Endothelial cell (in vitro differentiated cells): ENCODE data around the gene FOXM1. TPM values are rescaled to one million over a fixed set of nuclear protein-coding genes. Genes with fewer than 3 reads are reported as not detected.
A peak's percentile ranks its signal among the peaks of the same experiment; 100 is the strongest.

Source experiments
- DNase-seq: peaks from one replicate; pipeline ENCODE4 v3.0.0; 2021; ENCODE audit warnings: low spot score
- H3K27ac Mint-ChIP-seq: one replicate; pipeline ENCODE4 v1.8.0; 2021; ENCODE audit warnings: mixed read lengths, inconsistent platforms; ENCODE audit not compliant: unreplicated experiment
- H3K27me3 Mint-ChIP-seq: one replicate; pipeline ENCODE4 v1.8.0; 2021; ENCODE audit warnings: mild to moderate bottlenecking, moderate library complexity, mixed read lengths, inconsistent platforms; ENCODE audit not compliant: unreplicated experiment
- H3K36me3 Mint-ChIP-seq: one replicate; pipeline ENCODE4 v1.8.0; 2021; ENCODE audit warnings: mild to moderate bottlenecking, low read depth, mixed read lengths, inconsistent platforms; ENCODE audit not compliant: unreplicated experiment
- H3K4me1 Mint-ChIP-seq: one replicate; pipeline ENCODE4 v1.8.0; 2021; ENCODE audit warnings: mild to moderate bottlenecking, mixed read lengths, inconsistent platforms; ENCODE audit not compliant: unreplicated experiment
- H3K4me3 Mint-ChIP-seq: one replicate; pipeline ENCODE4 v1.8.0; 2021; ENCODE audit warnings: mild to moderate bottlenecking, mixed read lengths, inconsistent platforms; ENCODE audit not compliant: unreplicated experiment
- H3K9me3 Mint-ChIP-seq: one replicate; pipeline ENCODE4 v1.8.0; 2021; ENCODE audit warnings: mixed read lengths, inconsistent platforms; ENCODE audit not compliant: unreplicated experiment
- CTCF ChIP-seq: fragments of 200-600 bp; sonication (generic); IDR thresholded peaks from one replicate; pipeline ENCODE4 v1.5.0; 2021; ENCODE audit warnings: antibody characterized with exemption; ENCODE audit not compliant: unreplicated experiment
- long read RNA-seq: library from polyadenylated mRNA; unstranded; transcript quantifications from one replicate; pipeline ENCODE4 v2.0.0, GENCODE V29; 2020; ENCODE audit not compliant: unreplicated experiment
- total RNA-seq: library from RNA; stranded (reverse); fragmentation: NEBNext Ultra II Directional; extraction: Animal tissue kit (Norgen Biotek cat#: 25700); gene quantifications from one replicate; pipeline ENCODE4 v1.2.1, GENCODE V29; 2021; ENCODE audit not compliant: unreplicated experiment

Gene FOXM1
- total RNA-seq = 24.3 TPM
- long read RNA-seq, partial matches to known transcripts = 1 of 6 reads
- long read RNA-seq, other reads (novel, unspliced or antisense) = 5 of 6 reads

DNA sequence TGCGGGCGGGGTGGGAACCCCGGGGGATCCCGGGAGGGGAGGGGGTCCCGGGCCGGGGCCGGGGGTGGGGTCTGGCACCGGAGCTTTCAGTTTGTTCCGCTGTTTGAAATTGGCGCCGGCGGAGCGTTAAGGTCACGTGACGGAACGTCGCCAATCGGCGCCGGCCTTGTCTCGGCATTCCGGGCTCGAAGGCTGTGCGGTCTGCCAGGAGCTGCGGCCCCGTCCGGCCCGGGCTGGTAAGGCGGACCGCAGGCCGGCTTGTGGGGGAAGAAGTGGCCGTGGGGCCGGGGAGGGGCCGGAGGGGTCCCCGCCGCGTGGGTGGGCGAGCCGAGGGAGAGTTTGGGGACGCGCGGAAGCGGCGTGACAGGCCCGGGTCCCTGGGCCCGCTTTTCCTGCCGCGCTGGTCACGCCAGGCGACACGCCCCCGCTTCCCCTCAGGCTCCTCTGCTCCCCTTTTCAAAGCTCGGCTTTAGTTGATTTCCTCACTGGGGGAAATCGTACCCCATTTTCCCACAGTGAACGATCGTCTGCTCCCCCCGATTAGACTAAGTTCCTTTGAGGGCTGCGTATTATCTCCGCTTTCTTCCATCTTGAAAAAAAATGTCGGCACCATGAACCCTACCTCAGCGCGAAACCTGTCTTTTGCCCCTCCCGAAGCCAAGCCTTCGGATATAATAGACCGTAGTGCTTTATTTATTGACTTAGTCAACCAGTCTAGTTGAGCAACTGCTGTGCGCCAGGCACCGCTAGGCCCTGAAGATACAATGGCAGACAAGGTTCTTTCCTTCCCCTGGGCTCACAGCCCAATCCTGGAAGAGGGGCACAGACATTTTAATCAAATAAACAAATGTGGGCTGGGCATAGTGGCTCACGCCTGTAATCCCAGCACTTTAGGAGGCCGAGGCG lies at the start of gene FOXM1, which contains the start of gene RHNO1:
FOXM1 (minus strand) TSS at position 128 of the 906 bp plus-strand sequence. CDS start 2,696 bp downstream, outside the sequence.
RHNO1 (plus strand) TSS at position 177 of the 906 bp plus-strand sequence. CDS start 8,144 bp downstream, outside the sequence.
- Mint-ChIP-seq H3K27ac (peak within 1 kb of the TSS; percentile 79), H3K9me3 (no peaks in the 10 kb centered on the region), H3K4me3 (peak within 1 kb of the TSS; percentile 98), H3K27me3 (peaks cover 6% of the 10 kb centered on the region), H3K36me3 (peaks cover 15% of the 10 kb centered on the region), H3K4me1 (peaks cover 21% of the 10 kb centered on the region)
- TF ChIP-seq CTCF = no peak
- peak; percentile 92 for DNase-seq

- Mint-ChIP-seq H3K4me3 (no peak overlapping the region), H3K9me3 (no peaks in the 10 kb centered on the region), H3K27me3 (no peaks in the 10 kb centered on the region), H3K4me1 (no peaks in the 10 kb centered on the region), H3K27ac (no peak overlapping the region), H3K36me3 (peaks cover 45% of the 10 kb centered on the region)
- TF ChIP-seq CTCF = no peak
- DNase-seq = no peak
Observed at GRCh38 chr12:2925322-2925995, 48.5 kb upstream of the FOXM1 start.

DNA sequence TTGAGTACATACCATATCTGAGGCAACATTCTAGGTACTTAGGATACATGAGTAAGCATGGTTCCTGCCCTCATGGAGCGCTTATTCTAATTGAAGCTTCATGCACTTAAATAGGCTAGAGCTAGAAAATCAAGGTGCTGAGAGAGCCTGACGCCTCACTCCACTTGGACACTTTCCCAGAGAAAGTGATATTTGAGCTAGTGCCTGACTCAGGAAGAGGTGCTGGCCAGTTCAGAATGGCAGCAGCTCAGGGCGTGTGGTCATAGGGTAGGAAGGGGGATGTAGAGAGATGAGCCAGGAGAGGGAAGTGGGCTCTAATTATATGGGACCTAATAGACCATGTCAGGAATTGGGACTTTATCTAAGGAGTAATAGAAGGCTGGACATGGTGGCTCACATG lies 47.0 kb upstream of the FOXM1 start:
- Mint-ChIP-seq H3K27me3 (peaks cover 1% of the 10 kb centered on the region), H3K27ac (peak overlapping the region; percentile 73), H3K36me3 (peaks cover 40% of the 10 kb centered on the region), H3K9me3 (no peaks in the 10 kb centered on the region), H3K4me3 (peak overlapping the region; percentile 29), H3K4me1 (peaks cover 7% of the 10 kb centered on the region)
- DNase-seq = no peak
- no peak for TF ChIP-seq CTCF

GRCh38 chr12:2923057-2923456 lies 46.1 kb upstream of the FOXM1 start:
- no peaks in the 10 kb centered on the region for H3K9me3 Mint-ChIP-seq
- peaks cover 1% of the 10 kb centered on the region for H3K27me3 Mint-ChIP-seq
- TF ChIP-seq CTCF = no peak
- H3K4me3 Mint-ChIP-seq = no peak overlapping the region
- no peak overlapping the region for H3K27ac Mint-ChIP-seq
- peaks cover 40% of the 10 kb centered on the region for H3K36me3 Mint-ChIP-seq
- DNase-seq = no peak
- peaks cover 10% of the 10 kb centered on the region for H3K4me1 Mint-ChIP-seq
